Placental epithelial cell (primary cell): Measurements from ENCODE around the gene FLYWCH2. TPM values are rescaled to one million over a fixed set of nuclear protein-coding genes. Genes with fewer than 3 reads are reported as not detected.

Experiments
- total RNA-seq: library from RNA; depleted of rRNA; stranded (reverse); fragments of >200 nt; gene quantifications from 2 replicates; pipeline ENCODE4 v1.2.3, GENCODE V29; 2012

FLYWCH2 gene
- total RNA-seq, result 42.8 and 48.8 TPM in 2 replicates

GRCh38 chr16:2882650-2883457, at the start of gene FLYWCH2:
Gene FLYWCH2, plus strand, starts transcription at chr16:2883215. Its CDS starts 13,235 bp downstream, at chr16:2896450.

GRCh38 chr16:2857451-2858244, 25.4 kb upstream of the FLYWCH2 start, which contains the start of gene PRSS22:
Gene PRSS22, minus strand, starts transcription at chr16:2858170. Its CDS starts 66 bp downstream, at chr16:2858104.

GRCh38 chr16:2911638-2912329, 28.8 kb downstream of the FLYWCH2 start, which contains the start of gene FLYWCH1:
Gene FLYWCH1, plus strand, starts transcription at chr16:2911931. Its CDS starts 17,755 bp downstream, at chr16:2929686.

Other genes with a start within 250 kb of the FLYWCH2 start
- gene KCTD5, start 200.7 kb upstream of the FLYWCH2 start, total RNA-seq, result 14.9 and 24.2 TPM in 2 replicates
- gene PRSS27, start 163.0 kb upstream of the FLYWCH2 start, total RNA-seq, result 1.6 TPM in 2 replicates
- gene SRRM2, start 130.6 kb upstream of the FLYWCH2 start, total RNA-seq, result 58.1 and 106 TPM in 2 replicates
- 216 and 341 TPM in 2 replicates for gene ELOB, start 105.9 kb upstream of the FLYWCH2 start, total RNA-seq
- gene PRSS33, start 95.7 kb upstream of the FLYWCH2 start, total RNA-seq, result not detected in 2 replicates
- not detected in 2 replicates for gene PRSS41, start 84.7 kb upstream of the FLYWCH2 start, total RNA-seq
- gene PRSS21, start 66.0 kb upstream of the FLYWCH2 start, total RNA-seq, result not detected in 2 replicates
- not detected in 2 replicates for gene ZG16B, start 52.9 kb upstream of the FLYWCH2 start, total RNA-seq
- gene PRSS22, start 25.0 kb upstream of the FLYWCH2 start, total RNA-seq, result 3.9 and 4.7 TPM in 2 replicates
- gene FLYWCH1, start 28.7 kb downstream of the FLYWCH2 start, total RNA-seq, result 18.1 and 19.8 TPM in 2 replicates
- 0.43 and 1.2 TPM in 2 replicates for gene KREMEN2, start 81.1 kb downstream of the FLYWCH2 start, total RNA-seq
- gene PAQR4, start 86.1 kb downstream of the FLYWCH2 start, total RNA-seq, result 5.4 and 6.3 TPM in 2 replicates
- 6.2 and 10.2 TPM in 2 replicates for gene PKMYT1, start 97.2 kb downstream of the FLYWCH2 start, total RNA-seq
- 4.3 and 6.5 TPM in 2 replicates for gene CLDN9, start 129.7 kb downstream of the FLYWCH2 start, total RNA-seq
- 0.39 and 5.6 TPM in 2 replicates for gene CLDN6, start 135.0 kb downstream of the FLYWCH2 start, total RNA-seq
- 146 and 484 TPM in 2 replicates for gene TNFRSF12A, start 137.2 kb downstream of the FLYWCH2 start, total RNA-seq
- 11.7 and 82.1 TPM in 2 replicates for gene HCFC1R1, start 140.7 kb downstream of the FLYWCH2 start, total RNA-seq
- gene THOC6, start 140.8 kb downstream of the FLYWCH2 start, total RNA-seq, result 33.5 and 58.1 TPM in 2 replicates
- gene BICDL2, start 153.7 kb downstream of the FLYWCH2 start, total RNA-seq, result not detected in 2 replicates
- under 0.01 and 0.11 TPM in 2 replicates for gene MMP25, start 163.3 kb downstream of the FLYWCH2 start, total RNA-seq
- 0.79 and 7.4 TPM in 2 replicates for gene IL32, start 182.4 kb downstream of the FLYWCH2 start, total RNA-seq
- not detected in 2 replicates for gene ZSCAN10, start 216.1 kb downstream of the FLYWCH2 start, total RNA-seq
- gene ZNF205, start 229.4 kb downstream of the FLYWCH2 start, total RNA-seq, result 13.7 and 19.2 TPM in 2 replicates